ENCODE data around the gene ATG4B.
A peak's percentile ranks its signal among the peaks of the same experiment; 100 is the strongest.

Gene ATG4B

GRCh38 chr2:241627675-241628074 lies 9.8 kb upstream of the ATG4B start:
- peaks cover 22% of the 10 kb centered on the region for H3K4me1 Mint-ChIP-seq
- H3K4me3 Mint-ChIP-seq: no peak overlapping the region
- H3K9me3 Mint-ChIP-seq: no peaks in the 10 kb centered on the region
- peak overlapping the region; percentile 82 for H3K27ac Mint-ChIP-seq
- peaks cover 4% of the 10 kb centered on the region for H3K36me3 Mint-ChIP-seq
- H3K27me3 Mint-ChIP-seq: no peaks in the 10 kb centered on the region

GRCh38 chr2:241629762-241630435 lies 7.6 kb upstream of the ATG4B start:
- Mint-ChIP-seq H3K36me3 (peaks cover 4% of the 10 kb centered on the region), H3K27ac (no peak overlapping the region), H3K4me1 (peaks cover 26% of the 10 kb centered on the region), H3K4me3 (no peak overlapping the region), H3K9me3 (no peaks in the 10 kb centered on the region), H3K27me3 (no peaks in the 10 kb centered on the region)

GRCh38 chr2:241632478-241633325 lies 4.8 kb upstream of the ATG4B start:
- Mint-ChIP-seq H3K27me3 (no peaks in the 10 kb centered on the region), H3K4me1 (peaks cover 32% of the 10 kb centered on the region), H3K36me3 (peaks cover 4% of the 10 kb centered on the region), H3K9me3 (no peaks in the 10 kb centered on the region), H3K4me3 (no peak overlapping the region), H3K27ac (no peak overlapping the region)

GRCh38 chr2:241633561-241633960 lies 3.9 kb upstream of the ATG4B start:
- Mint-ChIP-seq H3K36me3 (peaks cover 4% of the 10 kb centered on the region), H3K27ac (no peak overlapping the region), H3K27me3 (no peaks in the 10 kb centered on the region), H3K4me1 (peaks cover 31% of the 10 kb centered on the region), H3K9me3 (no peaks in the 10 kb centered on the region), H3K4me3 (no peak overlapping the region)

- Mint-ChIP-seq H3K4me3 (peak overlapping the region; percentile 92), H3K9me3 (no peaks in the 10 kb centered on the region), H3K27ac (peak overlapping the region; percentile 84), H3K27me3 (no peaks in the 10 kb centered on the region), H3K4me1 (peaks cover 46% of the 10 kb centered on the region), H3K36me3 (peaks cover 5% of the 10 kb centered on the region)
Measured at GRCh38 chr2:241635756-241636155, 1.7 kb upstream of the ATG4B start.

- peaks cover 49% of the 10 kb centered on the region for H3K4me1 Mint-ChIP-seq
- no peaks in the 10 kb centered on the region for H3K9me3 Mint-ChIP-seq
- peak overlapping the region; percentile 92 for H3K4me3 Mint-ChIP-seq
- H3K27me3 Mint-ChIP-seq: no peaks in the 10 kb centered on the region
- peak overlapping the region; percentile 84 for H3K27ac Mint-ChIP-seq
- H3K36me3 Mint-ChIP-seq: peaks cover 7% of the 10 kb centered on the region
Measured at GRCh38 chr2:241636182-241637017, 1.1 kb upstream of the ATG4B start.

GRCh38 chr2:241637795-241638660 lies 535 bp downstream of the ATG4B start:
- Mint-ChIP-seq H3K36me3 (peaks cover 7% of the 10 kb centered on the region), H3K27ac (peak overlapping the region; percentile 95), H3K27me3 (no peaks in the 10 kb centered on the region), H3K4me1 (peaks cover 59% of the 10 kb centered on the region), H3K9me3 (no peaks in the 10 kb centered on the region), H3K4me3 (peak overlapping the region; percentile 96)

GRCh38 chr2:241638940-241639339 lies 1.4 kb downstream of the ATG4B start:
- Mint-ChIP-seq H3K27me3 (no peaks in the 10 kb centered on the region), H3K4me3 (peak overlapping the region; percentile 96), H3K9me3 (no peaks in the 10 kb centered on the region), H3K36me3 (peaks cover 7% of the 10 kb centered on the region), H3K27ac (peak overlapping the region; percentile 95), H3K4me1 (peaks cover 62% of the 10 kb centered on the region)

GRCh38 chr2:241639385-241639784 lies 1.9 kb downstream of the ATG4B start:
- Mint-ChIP-seq H3K9me3 (no peaks in the 10 kb centered on the region), H3K27ac (no peak overlapping the region), H3K4me1 (peaks cover 62% of the 10 kb centered on the region), H3K4me3 (peak overlapping the region; percentile 73), H3K36me3 (peaks cover 7% of the 10 kb centered on the region), H3K27me3 (no peaks in the 10 kb centered on the region)

- Mint-ChIP-seq H3K9me3 (no peaks in the 10 kb centered on the region), H3K4me1 (peaks cover 58% of the 10 kb centered on the region), H3K27me3 (no peaks in the 10 kb centered on the region), H3K36me3 (peaks cover 7% of the 10 kb centered on the region), H3K4me3 (peak overlapping the region; percentile 73), H3K27ac (peak overlapping the region; percentile 98)
Measured at GRCh38 chr2:241640165-241640795, 2.8 kb downstream of the ATG4B start.

GRCh38 chr2:241641631-241642030 lies 4.1 kb downstream of the ATG4B start:
- peaks cover 7% of the 10 kb centered on the region for H3K36me3 Mint-ChIP-seq
- H3K9me3 Mint-ChIP-seq: no peaks in the 10 kb centered on the region
- H3K27me3 Mint-ChIP-seq: no peaks in the 10 kb centered on the region
- H3K4me3 Mint-ChIP-seq: peak overlapping the region; percentile 6
- H3K4me1 Mint-ChIP-seq: peaks cover 58% of the 10 kb centered on the region
- peak overlapping the region; percentile 61 for H3K27ac Mint-ChIP-seq

- Mint-ChIP-seq H3K4me1 (peaks cover 52% of the 10 kb centered on the region), H3K4me3 (no peak overlapping the region), H3K27me3 (no peaks in the 10 kb centered on the region), H3K9me3 (no peaks in the 10 kb centered on the region), H3K27ac (no peak overlapping the region), H3K36me3 (peaks cover 5% of the 10 kb centered on the region)
Measured at GRCh38 chr2:241645056-241645914, 7.8 kb downstream of the ATG4B start.

- Mint-ChIP-seq H3K36me3 (no peaks in the 10 kb centered on the region), H3K4me3 (no peak overlapping the region), H3K27me3 (no peaks in the 10 kb centered on the region), H3K27ac (no peak overlapping the region), H3K4me1 (peaks cover 47% of the 10 kb centered on the region), H3K9me3 (no peaks in the 10 kb centered on the region)
Measured at GRCh38 chr2:241645915-241646645, 8.6 kb downstream of the ATG4B start.
